MM.1S (cell line): ENCODE measurements around the gene ARHGAP35.

ENCODE experiments used
- CTCF ChIP-seq: fragments of 300-600 bp; sonication (generic); IDR thresholded peaks from 2 replicates; pipeline ENCODE4 v1.5.1; 2016; ENCODE audit warnings: antibody characterized with exemption, low read length, mixed read lengths
- EZH2phosphoT487 ChIP-seq: fragments of 300-600 bp; sonication (generic); IDR thresholded peaks from 2 replicates; pipeline ENCODE4 v1.6.1; 2018; ENCODE audit warnings: antibody characterized with exemption, low read length

DNA sequence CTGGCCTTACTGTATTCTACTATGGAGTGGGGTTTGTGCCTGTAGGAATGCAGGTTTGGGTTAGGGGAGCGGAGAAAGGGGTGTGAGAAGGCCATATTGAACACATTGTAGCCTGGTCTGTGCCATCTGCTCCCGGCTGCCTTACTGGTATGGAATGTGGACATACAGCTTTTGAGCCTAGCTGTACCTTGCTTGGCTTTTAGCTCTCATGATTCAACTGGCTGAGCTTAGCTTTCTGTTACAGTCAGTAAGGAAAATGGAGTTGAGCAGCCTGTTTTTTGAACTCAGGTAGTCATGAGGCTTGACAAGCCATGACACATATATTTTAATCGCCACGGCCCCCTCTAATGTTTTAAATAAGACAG is 41.6 kb downstream of the ARHGAP35 start:
- TF ChIP-seq CTCF = no peak
- no peak for TF ChIP-seq EZH2phosphoT487
